Stimulated activated CD4-positive, alpha-beta T cell treated with anti-CD3 and anti-CD28 coated beads, Interleukin-15, amount 100 ng/mL, for 24 hours (primary cell): ENCODE results near the gene HMCN1.

Experiments
- DNase-seq: peaks from one replicate; pipeline ENCODE4 v3.0.0-alpha.2; 2020

The HMCN1 gene

DNA sequence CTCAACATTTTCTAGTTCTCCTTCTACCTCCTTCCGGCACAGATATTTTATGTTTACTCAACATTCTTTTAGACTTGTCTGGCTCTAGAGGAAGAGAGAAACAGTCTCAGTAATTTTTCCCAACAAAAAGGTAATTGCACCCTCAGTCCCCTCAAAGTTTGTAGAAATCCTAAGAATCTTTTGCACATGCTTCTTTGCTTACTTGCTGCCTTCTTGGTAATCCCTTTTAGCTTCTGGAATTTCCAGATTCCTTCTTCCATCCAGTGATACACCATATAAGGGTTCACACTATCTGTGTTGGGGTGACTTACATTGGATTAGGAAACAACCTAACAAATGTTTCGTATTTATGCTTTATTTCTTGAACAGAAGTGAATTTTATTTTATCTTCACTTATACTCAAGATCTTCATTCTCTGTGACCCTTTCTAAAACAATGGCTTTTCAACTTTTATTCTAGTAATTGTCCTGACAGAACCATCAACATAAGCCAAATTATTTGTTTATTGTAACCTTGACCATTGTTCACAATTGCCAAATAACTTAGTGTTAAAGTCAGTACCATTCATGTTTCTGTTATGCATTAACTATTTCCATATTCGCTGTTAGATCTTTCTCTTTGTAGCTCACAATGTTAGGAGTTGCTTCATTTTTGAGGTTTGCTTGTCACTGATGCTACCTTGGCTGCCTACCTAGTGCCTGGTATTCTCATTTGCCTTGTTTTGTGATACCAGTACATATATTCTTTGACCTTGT, 238.1 kb downstream of the HMCN1 start:
- no peak for DNase-seq

DNA sequence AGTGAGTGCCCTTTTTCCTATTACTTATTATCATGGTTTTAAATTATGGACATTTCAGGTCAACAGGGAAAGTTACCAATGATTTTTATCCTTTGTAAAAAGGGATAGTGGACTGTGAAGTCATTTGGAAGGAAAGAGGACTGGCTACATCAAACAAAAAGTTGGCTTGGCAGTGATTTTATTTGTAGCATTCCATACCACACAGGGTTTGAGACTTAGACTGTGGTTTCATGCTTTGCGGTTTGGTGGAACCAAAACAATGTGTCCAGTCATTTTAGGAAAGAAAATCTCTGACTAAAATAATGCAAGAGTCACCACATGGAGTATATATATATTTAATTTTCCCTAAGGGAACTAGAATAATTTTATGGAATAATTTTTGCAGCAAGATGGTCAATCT, 239.5 kb downstream of the HMCN1 start:
- DNase-seq: no peak

DNA sequence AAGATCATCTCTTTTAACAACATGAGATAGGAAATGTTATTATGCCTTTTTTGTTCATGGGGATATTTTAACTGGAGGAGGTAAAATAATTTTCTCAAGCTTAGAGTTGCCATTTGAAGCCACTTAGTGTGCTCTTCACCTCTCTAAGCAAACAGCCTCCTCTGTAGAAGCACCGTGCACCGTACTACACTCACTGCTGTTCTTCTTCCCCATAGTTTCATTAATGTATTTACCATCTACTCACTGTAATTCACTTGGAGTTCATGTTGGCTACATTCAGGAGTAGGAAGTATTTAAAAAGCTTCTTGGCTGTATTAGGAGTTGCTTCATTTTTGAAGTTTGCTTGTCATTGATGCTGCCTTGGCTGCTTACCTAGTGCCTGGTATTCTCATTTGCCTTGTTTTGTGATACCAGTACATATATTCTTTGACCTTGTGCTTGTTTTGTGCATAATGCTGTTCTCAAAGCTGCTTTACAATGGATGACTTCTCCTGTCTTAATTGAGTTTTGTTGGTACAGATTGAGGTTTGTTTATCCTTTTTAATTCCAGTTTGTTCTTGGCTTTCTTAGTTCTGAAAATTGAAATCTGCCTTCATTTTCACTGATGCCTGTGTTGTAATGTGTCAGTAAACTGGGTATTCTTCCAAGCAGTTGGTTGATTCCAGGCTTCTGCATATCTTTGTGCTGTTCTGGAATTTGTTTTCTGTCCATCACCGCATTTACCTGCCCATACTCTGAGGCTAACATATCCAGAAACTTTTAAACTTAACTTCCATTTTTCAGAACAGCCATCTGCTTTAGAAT, 240.4 kb downstream of the HMCN1 start:
- no peak for DNase-seq

GRCh38 chr1:185980891-185981290, 246.7 kb downstream of the HMCN1 start:
- no peak for DNase-seq

DNA sequence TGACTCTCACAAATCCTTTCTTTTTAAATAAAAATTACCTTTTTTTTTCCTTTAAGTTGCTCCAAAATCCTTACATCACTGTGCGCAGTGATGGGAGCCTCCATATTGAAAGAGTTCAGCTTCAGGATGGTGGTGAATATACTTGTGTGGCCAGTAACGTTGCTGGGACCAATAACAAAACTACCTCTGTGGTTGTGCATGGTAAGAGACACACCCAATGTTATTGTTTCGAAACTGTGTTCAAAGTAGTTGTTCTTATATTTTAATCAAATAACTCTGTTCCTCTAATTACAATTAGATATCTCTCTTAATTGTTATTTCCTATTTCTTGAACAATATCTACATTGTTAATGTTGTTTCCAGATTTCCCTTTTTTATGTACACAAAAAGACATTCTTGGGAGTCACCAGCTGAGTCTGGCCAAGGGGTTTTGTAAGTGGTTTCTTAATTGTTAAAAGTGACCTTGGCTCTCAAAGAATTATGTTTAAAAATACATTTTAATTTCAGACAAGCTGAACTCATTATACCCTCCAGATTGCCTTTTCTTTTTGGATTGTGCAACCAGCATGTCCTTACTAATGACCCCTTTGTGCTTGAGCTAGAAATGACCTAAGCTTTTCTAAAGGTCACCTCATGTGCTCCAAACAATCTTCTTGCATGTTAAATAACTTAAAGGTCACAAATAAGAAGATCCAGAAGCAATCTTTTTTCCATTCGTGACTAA, 250.1 kb downstream of the HMCN1 start:
- DNase-seq: no peak

DNA sequence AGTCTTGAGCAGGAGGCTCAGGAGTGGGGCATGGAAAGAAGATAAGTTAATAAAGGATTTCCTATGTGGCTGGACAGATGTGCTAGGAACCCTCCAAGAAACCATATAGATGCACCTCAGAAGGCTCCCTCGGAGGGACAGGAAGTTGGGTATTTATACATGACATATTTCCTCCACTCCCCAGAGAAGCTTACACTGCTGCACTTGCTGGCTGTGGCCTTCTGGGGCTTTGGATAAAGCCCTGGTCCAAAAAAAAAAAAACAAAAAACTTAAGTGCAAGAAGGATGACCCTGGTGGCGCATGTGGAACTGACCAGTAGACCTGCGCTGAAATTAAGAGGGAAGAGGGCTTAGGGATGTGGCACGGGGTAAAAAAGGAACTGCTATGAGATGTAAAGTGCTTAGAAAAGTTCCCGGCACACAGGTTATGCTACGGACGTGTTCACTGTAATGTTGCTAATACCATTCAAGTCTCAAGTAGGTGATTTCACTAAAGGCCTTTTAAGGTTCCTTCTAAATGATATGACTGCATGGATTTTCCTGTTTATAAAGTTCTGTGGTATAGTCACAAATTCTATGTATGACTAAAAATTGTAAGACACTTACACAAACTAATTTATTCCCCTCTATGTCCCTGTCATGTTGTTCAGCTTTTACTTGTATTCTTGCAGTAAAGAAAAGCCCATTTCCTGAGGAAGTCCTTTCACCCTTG, 253.6 kb downstream of the HMCN1 start:
- DNase-seq: peak; percentile 1

DNA sequence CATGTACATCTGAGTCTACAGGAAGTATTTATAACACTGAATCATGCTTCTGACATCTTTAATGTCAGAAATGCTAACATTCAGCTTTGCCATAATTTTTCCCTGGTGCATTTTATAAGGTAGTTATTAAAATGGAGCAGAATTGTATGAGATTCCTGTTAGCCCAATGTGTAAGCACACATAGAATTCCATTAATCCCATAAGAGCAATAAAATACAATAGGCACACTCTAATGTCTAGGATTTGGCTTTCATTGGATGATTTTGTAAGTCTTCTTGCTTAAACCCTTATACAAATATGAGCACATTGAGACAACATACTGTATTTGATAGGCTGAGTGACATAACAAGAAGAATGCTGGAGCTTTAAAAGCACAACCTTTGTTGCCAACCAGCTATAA, 256.4 kb downstream of the HMCN1 start:
- DNase-seq: no peak

DNA sequence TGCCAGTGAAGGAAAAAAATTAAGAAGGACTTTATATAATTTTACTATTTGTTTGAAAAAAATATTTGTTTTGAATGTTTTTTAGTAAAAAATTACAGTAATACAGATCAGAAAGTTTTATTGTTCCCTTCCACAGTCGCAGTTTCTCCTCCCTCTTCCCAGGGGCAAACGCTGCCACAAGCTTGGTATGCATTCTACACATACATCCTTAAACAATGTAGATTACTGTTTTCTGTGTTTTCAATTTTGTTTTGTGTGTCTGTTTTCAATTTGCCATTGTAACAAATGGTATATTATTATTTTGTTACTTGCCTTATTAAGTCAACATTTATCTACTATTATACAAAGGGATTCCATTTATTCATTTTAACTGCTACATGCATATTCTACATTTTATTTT, 257.1 kb downstream of the HMCN1 start:
- no peak for DNase-seq

GRCh38 chr1:185996211-185996610, 262.0 kb downstream of the HMCN1 start:
- DNase-seq: no peak

GRCh38 chr1:185998391-185998790, 264.2 kb downstream of the HMCN1 start:
- DNase-seq: no peak

- DNase-seq: no peak
These were observed 268.2 kb downstream of the HMCN1 start for GRCh38 chr1:186002406-186002805.

DNA sequence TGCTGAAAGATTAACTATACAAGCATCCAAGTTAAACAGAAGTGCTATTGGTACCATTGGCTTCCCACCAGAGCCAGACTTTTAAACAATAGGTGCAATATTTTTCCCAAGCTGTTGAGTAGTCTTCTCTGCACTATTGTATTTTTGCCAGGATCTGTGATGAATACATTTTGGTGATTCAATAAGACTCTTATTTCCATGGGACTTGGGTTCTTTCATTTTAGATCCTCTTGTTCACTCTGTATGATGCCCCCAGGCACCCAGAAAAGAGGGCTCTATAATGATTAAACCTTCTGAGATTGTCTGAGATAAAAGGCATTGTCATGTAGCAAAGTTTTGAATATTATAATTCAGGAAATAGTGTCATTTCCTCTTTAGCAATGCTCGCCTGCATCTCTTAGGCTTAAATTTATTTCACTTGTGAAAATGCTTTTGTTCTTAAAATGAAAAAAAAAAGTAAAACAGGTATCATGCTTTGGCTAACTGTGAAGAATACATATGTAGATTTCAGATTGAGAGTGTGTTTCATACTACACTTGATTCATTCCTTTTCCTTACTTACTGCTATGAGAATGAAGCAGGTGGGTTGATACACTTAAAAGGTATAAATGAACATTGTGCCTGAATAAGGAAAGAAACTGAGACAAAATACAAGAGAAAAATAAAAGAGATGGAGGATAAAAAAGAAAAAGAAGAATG, 275.0 kb downstream of the HMCN1 start:
- no peak for DNase-seq

GRCh38 chr1:186014370-186015037, 280.3 kb downstream of the HMCN1 start:
- DNase-seq: no peak

- DNase-seq: no peak
These were observed 282.7 kb downstream of the HMCN1 start for GRCh38 chr1:186016856-186017255.

DNA sequence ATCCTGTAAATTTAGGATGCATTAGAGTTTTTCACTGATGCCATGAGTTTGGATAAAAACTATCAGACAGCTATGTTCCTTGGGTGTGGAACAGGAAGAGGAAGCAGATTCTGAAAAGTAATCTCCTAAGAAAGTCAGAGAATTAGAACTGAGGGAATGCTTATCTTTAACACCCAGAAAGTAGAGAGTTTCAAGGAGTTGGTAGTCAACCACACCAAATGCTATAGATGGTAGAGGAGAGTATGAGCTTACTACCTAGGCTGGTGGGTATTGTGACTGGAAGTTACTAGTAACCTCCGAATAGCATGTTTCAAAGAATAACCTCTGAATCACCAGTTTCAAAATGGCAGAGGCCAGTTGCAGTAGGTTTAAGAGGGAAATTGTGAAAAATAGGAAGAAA, 288.0 kb downstream of the HMCN1 start:
- DNase-seq: no peak

GRCh38 chr1:186026946-186027345, 292.8 kb downstream of the HMCN1 start:
- DNase-seq: no peak

DNA sequence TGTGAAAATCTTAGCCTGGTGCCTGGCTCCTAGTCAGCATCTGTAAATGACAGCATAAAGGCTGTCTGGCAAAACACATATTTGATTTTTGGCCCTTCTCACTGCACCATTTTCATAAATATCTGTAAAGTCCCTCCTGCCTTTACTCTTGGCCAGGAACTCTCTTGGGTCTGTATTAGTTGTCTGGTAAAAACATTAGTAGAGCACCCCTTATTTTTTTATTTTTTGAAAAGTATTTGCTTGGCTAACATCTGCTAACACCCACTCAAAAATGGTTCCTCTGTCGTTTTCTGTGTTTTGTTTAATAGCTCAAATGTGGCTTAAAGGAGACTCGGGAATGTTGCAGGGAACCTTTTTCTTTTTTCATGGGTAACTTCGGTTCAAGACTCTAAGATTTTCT, 293.4 kb downstream of the HMCN1 start:
- DNase-seq: no peak

DNA sequence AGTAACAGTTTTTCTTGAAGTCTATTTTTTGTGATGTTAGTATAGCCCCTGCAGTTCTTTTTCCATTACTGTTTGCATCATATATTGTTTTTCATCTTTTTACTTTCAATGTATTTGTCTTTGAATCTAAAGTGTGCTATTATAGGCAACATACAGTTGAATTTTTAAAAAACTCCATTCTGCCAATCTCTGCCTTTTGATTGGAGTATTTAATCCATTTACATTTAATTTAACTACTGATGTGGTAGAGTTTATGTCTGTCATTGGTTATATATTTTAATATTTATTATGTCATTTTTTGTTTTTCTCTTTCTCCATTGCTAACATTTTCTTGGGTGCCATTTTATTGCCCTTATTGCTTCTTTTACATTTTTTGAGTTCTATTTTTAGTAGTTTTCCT, 296.3 kb downstream of the HMCN1 start:
- no peak for DNase-seq

DNA sequence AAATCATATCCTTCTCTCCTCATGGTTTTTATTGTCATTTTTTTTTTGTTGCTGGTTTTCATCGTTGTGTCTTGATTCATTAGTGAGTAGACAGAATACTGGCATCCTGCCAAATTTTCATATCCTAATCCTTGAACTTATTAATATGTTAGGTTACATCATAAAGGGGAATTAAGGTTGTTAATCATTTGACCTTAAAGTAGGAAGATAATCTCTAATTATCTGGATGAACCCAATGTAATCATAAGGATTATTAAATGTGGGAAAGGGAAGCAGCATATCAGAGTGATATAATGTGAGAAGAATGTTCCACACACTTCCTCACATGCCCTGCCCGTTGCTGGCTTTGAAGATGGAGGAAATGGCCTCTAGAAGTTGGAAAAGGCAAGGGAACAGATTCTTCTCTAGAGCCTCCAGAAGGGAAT, 299.7 kb downstream of the HMCN1 start:
- no peak for DNase-seq

GRCh38 chr1:186042230-186042629, 308.0 kb downstream of the HMCN1 start:
- no peak for DNase-seq

- no peak for DNase-seq
These were observed 309.1 kb downstream of the HMCN1 start for GRCh38 chr1:186043296-186043695.
